Right atrium auricular region (tissue), 2 donors: ENCODE measurements around the gene JAG2. TPM values are rescaled to one million over a fixed set of nuclear protein-coding genes. Genes with fewer than 3 reads are reported as not detected.

Source experiments
- DNase-seq: peaks from one replicate; pipeline ENCODE4 v3.0.0-alpha.2; 2019; ENCODE audit warnings: low spot score
- H3K27ac ChIP-seq, 2 donors: fragments of 200-600 bp; sonication (generic); 1 replicate in 1 of 2; 2 replicates in 1 of 2; pipeline ENCODE4 v1.5.1; 2016 to 2019
- H3K27me3 ChIP-seq, 2 donors: fragments of 200-600 bp; sonication (generic); one replicate each; pipeline versions ENCODE4 v1.5.1 to v1.6.0; 2017 to 2019
- H3K36me3 ChIP-seq: fragments of 200-600 bp; sonication (generic); one replicate; pipeline ENCODE4 v1.5.1; 2016
- H3K4me1 ChIP-seq, 2 donors: fragments of 200-600 bp; sonication (generic); one replicate each; pipeline versions ENCODE4 v1.5.1 to v1.6.0; 2017 to 2019
- H3K4me3 ChIP-seq, 2 donors: fragments of 200-600 bp; sonication (generic); 1 replicate in 1 of 2; 2 replicates in 1 of 2; pipeline ENCODE4 v1.5.1; 2017 to 2019; ENCODE audit warnings: mild to moderate bottlenecking in 1 of 2, moderate library complexity in 1 of 2
- H3K9me3 ChIP-seq, 2 donors: fragments of 200-600 bp; sonication (generic); one replicate each; pipeline ENCODE4 v1.5.1; 2019
- total RNA-seq, 2 donors: library from RNA; depleted of rRNA; stranded (reverse); fragments of >200 nt; gene quantifications; one replicate each; pipeline ENCODE4 v1.1.0, GENCODE V29; 2016
- TF ChIP-seq, protein P1 (sequence below), 2 donors: fragments of 200-600 bp; sonication (generic); IDR thresholded peaks; one replicate each; pipeline ENCODE4 v1.5.1; 2019; ENCODE audit warnings: antibody characterized with exemption in 2 of 2

JAG2 gene
- total RNA-seq, 2 donors from 2014 or later = 14.5 to 17.3 TPM

DNA sequence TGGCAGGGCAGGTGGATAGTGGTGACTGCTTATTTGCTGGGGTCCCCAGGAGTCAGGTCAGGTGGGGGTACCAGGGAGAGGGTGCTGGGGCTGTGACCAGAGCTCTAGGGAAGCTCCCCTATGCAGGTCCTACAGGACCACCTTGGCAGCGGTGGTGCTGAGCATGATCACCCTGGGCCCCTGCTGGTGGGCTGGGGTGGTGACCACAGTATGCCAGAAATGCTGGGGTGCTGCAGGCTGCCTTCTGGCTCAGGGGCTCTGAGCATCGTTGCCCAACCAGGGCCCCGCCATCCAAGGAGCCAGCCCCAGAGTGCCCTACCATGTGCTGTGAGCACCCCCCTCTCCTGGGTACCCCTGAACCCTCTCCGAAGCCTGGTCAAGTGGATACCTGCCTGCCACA, 30.0 kb upstream of the JAG2 start:
- Histone ChIP-seq H3K36me3 (no peaks in the 10 kb centered on the region), H3K27me3 (peaks cover 4 to 20% of the 10 kb centered on the region in 2 donors), H3K27ac (peak overlapping the region; percentile 37 to 57), H3K4me1 (peaks cover 0 to 92% of the 10 kb centered on the region in 2 donors), H3K9me3 (no peaks in the 10 kb centered on the region), H3K4me3 (no peak overlapping the region)
- TF ChIP-seq, protein P1, sequence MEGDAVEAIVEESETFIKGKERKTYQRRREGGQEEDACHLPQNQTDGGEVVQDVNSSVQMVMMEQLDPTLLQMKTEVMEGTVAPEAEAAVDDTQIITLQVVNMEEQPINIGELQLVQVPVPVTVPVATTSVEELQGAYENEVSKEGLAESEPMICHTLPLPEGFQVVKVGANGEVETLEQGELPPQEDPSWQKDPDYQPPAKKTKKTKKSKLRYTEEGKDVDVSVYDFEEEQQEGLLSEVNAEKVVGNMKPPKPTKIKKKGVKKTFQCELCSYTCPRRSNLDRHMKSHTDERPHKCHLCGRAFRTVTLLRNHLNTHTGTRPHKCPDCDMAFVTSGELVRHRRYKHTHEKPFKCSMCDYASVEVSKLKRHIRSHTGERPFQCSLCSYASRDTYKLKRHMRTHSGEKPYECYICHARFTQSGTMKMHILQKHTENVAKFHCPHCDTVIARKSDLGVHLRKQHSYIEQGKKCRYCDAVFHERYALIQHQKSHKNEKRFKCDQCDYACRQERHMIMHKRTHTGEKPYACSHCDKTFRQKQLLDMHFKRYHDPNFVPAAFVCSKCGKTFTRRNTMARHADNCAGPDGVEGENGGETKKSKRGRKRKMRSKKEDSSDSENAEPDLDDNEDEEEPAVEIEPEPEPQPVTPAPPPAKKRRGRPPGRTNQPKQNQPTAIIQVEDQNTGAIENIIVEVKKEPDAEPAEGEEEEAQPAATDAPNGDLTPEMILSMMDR (IDR thresholded peaks at IDR 0.05) = no peak
- no peak for DNase-seq

DNA sequence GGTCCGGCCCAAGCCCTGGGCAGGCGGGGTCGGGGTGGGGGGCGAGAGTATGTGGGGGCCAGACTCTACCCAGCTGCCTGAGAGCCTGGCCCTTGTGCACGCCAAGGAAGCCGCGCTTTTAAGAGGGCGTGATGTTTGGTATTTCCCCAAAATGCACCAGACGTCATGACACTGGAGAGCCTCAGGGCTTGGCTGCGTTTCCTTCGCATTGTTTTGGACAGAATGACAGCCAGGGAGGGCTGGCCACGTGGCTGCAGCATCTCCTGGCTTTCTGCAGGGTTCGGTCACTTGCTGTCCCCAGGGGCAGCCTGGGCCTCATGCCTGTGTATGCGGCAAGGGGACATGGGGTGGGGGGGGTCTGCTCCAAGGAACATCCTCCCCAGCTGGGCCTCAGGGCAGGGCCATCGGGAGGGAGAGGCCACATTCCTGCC, 28.6 kb upstream of the JAG2 start:
- Histone ChIP-seq H3K27ac (peak overlapping the region; percentile 57), H3K36me3 (no peaks in the 10 kb centered on the region), H3K4me1 (peaks cover 0 to 88% of the 10 kb centered on the region in 2 donors), H3K9me3 (no peaks in the 10 kb centered on the region), H3K4me3 (peak overlapping the region in 1 of 2 donors; percentile 34), H3K27me3 (peaks cover 4 to 20% of the 10 kb centered on the region in 2 donors)
- peak; percentile 71 for DNase-seq
- TF ChIP-seq, protein P1 (IDR thresholded peaks at IDR 0.05) = no peak

DNA sequence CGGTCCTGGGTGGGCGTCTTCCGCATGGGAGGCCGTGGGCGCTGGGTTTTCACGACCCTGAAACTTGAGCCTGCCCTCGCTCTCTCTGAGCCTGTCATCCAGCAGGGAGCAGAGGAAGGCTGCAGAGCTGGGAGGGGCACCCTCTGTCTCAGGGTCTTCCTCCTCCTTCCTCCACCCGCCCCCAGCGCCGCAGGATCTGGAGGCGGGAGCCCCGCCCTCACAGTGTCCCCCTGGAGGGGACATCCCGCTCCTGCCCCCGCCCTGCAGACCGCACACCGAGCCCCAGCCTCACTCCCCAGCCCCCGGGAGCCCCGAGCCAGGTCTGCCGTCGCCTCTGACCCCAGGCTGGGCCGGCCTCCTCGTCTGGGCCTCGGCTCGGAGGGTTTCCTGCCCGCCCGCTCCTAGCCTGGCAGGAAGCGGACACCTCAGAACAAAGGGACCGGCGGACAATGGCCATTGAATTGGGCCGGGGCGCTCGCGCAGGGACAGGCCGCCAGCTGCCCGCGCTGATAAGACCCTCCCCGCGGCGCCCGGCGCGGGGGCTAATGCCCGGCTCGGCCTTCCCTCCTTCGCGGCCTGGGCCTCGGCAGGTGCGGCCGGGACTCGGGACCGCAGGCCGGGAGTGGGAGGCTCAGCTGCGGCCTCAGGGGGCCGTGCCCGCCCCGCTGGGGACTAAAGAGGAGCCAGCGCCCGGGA, 27.8 kb upstream of the JAG2 start:
- H3K4me1 ChIP-seq = peaks cover 0 to 80% of the 10 kb centered on the region in 2 donors
- no peaks in the 10 kb centered on the region for H3K9me3 ChIP-seq
- DNase-seq = no peak
- H3K27ac ChIP-seq = peak overlapping the region; percentile 57
- peak overlapping the region in 1 of 2 donors; percentile 34 for H3K4me3 ChIP-seq
- peaks cover 4 to 20% of the 10 kb centered on the region in 2 donors for H3K27me3 ChIP-seq
- TF ChIP-seq, protein P1 (IDR thresholded peaks at IDR 0.05) = no peak
- H3K36me3 ChIP-seq = no peaks in the 10 kb centered on the region

DNA sequence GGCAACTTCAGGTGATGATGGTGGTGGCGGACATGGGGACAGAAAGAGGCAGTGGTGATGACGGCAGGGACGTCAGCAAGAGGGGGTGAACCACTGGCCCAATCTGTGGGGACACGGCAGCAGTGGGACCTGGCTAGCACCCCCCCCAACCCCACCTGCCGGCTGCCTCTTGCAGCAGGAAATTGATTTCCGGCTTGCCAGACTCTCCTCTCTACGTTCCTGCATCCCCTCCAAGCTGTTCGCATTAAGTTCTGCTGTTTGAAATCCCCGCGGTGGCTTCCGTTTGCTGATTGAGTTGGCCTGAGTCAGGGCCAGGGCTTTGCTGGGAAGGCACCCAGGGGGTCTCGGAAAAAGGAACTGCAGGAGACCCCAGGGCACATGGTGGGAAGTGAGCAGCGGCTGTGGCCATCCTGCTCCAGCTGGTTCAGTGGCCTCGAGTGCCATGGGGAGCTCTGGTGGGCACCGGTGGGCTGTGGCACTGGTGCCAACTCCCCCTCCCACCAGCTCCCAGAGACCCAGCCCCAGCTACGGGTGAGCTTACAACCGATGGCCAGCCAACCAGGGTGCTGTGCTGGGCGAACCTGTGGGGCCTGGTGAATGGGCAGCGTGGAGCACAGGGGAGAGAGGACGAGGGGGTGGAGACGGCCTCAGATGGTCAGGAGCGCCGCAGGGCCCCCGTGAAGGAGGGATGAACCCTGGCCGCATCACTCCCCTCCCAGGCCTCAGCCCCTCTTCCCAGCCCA, 27.1 kb upstream of the JAG2 start:
- no peaks in the 10 kb centered on the region for H3K36me3 ChIP-seq
- peaks cover 0 to 73% of the 10 kb centered on the region in 2 donors for H3K4me1 ChIP-seq
- peak overlapping the region; percentile 57 for H3K27ac ChIP-seq
- TF ChIP-seq, protein P1 (IDR thresholded peaks at IDR 0.05) = no peak
- peak overlapping the region in 1 of 2 donors; percentile 34 for H3K4me3 ChIP-seq
- no peaks in the 10 kb centered on the region for H3K9me3 ChIP-seq
- H3K27me3 ChIP-seq = peaks cover 4 to 20% of the 10 kb centered on the region in 2 donors
- DNase-seq = no peak

DNA sequence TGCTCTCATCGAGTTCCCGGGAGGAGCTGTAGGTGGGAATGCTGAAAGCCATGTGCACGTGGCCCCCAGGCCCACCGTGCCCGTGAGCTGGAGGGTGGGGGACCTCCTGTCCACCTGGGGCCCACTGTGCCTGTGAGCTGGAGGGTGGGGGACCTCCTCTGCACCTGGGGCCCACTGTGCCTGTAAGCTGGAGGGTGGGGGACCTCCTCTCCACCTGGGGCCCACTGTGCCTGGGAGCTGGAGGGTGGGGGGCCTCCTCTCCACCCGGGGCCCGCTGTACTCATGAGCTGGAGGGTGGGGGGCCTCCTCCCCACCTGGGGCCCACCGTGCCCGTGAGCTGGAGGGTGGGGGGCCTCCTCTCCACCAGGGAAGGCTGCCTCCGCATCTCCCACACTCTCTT, 26.5 kb upstream of the JAG2 start:
- H3K9me3 ChIP-seq = no peaks in the 10 kb centered on the region
- H3K27ac ChIP-seq = peak overlapping the region; percentile 57
- H3K36me3 ChIP-seq = no peaks in the 10 kb centered on the region
- TF ChIP-seq, protein P1 (IDR thresholded peaks at IDR 0.05) = no peak
- H3K4me1 ChIP-seq = peaks cover 0 to 72% of the 10 kb centered on the region in 2 donors
- peaks cover 4 to 20% of the 10 kb centered on the region in 2 donors for H3K27me3 ChIP-seq
- H3K4me3 ChIP-seq = no peak overlapping the region
- no peak for DNase-seq
